NCI-H69 (cell line): ENCODE data around the gene TGFBR2.

ENCODE experiments used
- DNase-seq: peaks from one replicate; lab custom pipeline; 2025; lab: John Stamatoyannopoulos, UW

Gene TGFBR2

GRCh38 chr3:30606301-30607031 is at the start of gene TGFBR2:
Gene TGFBR2 (plus strand): TSS chr3:30606601. CDS start chr3:30606884, 283 bp downstream.
- DNase-seq, result peak; percentile 83

- no peak for DNase-seq
Measured at GRCh38 chr3:30557746-30558303, 48.6 kb upstream of the TGFBR2 start.

GRCh38 chr3:30563956-30564355 is 42.4 kb upstream of the TGFBR2 start:
- no peak for DNase-seq

- no peak for DNase-seq
Measured at GRCh38 chr3:30567139-30567753, 39.2 kb upstream of the TGFBR2 start.

- DNase-seq, result no peak
Measured at GRCh38 chr3:30576946-30577345, 29.5 kb upstream of the TGFBR2 start.

- DNase-seq, result no peak
Measured at GRCh38 chr3:30577788-30578187, 28.6 kb upstream of the TGFBR2 start.

GRCh38 chr3:30578479-30578878 is 27.9 kb upstream of the TGFBR2 start:
- no peak for DNase-seq

- no peak for DNase-seq
Measured at GRCh38 chr3:30578986-30579579, 27.3 kb upstream of the TGFBR2 start.

- no peak for DNase-seq
Measured at GRCh38 chr3:30581067-30581585, 25.3 kb upstream of the TGFBR2 start.

GRCh38 chr3:30581982-30582381 is 24.4 kb upstream of the TGFBR2 start:
- DNase-seq, result no peak

- no peak for DNase-seq
Measured at GRCh38 chr3:30583973-30584372, 22.4 kb upstream of the TGFBR2 start.

- peak; percentile 0 for DNase-seq
Measured at GRCh38 chr3:30585654-30586053, 20.7 kb upstream of the TGFBR2 start.

- no peak for DNase-seq
Measured at GRCh38 chr3:30586096-30586805, 20.1 kb upstream of the TGFBR2 start.

GRCh38 chr3:30586806-30587486 is 19.5 kb upstream of the TGFBR2 start:
- peak; percentile 59 for DNase-seq

GRCh38 chr3:30587904-30588303 is 18.5 kb upstream of the TGFBR2 start:
- no peak for DNase-seq

- DNase-seq, result peak; percentile 5
Measured at GRCh38 chr3:30596152-30596551, 10.2 kb upstream of the TGFBR2 start.

- peak; percentile 2 for DNase-seq
Measured at GRCh38 chr3:30597131-30597768, 9.2 kb upstream of the TGFBR2 start.

GRCh38 chr3:30597769-30598134 is 8.6 kb upstream of the TGFBR2 start:
- DNase-seq, result no peak

- no peak for DNase-seq
Measured at GRCh38 chr3:30598668-30599545, 7.5 kb upstream of the TGFBR2 start.

- no peak for DNase-seq
Measured at GRCh38 chr3:30600572-30600971, 5.8 kb upstream of the TGFBR2 start.
